Activated CD8-positive, alpha-beta T cell treated with anti-CD3 and anti-CD28 coated beads, Interleukin-2, amount 10 ng/mL, durations not matched to agents 7 days and 5 days (primary cell): Measurements from ENCODE around the gene OR2AG2. TPM values are rescaled to one million over a fixed set of nuclear protein-coding genes. Genes with fewer than 3 reads are reported as not detected.

Experiments used
- ATAC-seq: fragments of 150-1000 bp; cut with Tn5 transposase; one replicate; pipeline ENCODE4 v1.10.0; 2021; ENCODE audit warnings: moderate library complexity
- CTCF ChIA-PET: fragments of 350-600 bp; sonication (Branson Sonifier 250); formaldehyde crosslinking; loops from one replicate; lab custom pipeline; 2021; ENCODE audit warnings: antibody characterized with exemption; lab: Charles Lee
- POLR2A ChIA-PET: fragments of 350-600 bp; sonication (Branson Sonifier 250); formaldehyde crosslinking; loops from one replicate; lab custom pipeline; 2021; ENCODE audit warnings: antibody characterized with exemption; lab: Charles Lee
- DNase-seq: peaks from one replicate; pipeline ENCODE4 v3.0.0-alpha.2; 2020
- H3K27ac Mint-ChIP-seq: one replicate; pipeline ENCODE4 v1.8.0; 2021; ENCODE audit warnings: mild to moderate bottlenecking, mixed read lengths
- H3K27me3 Mint-ChIP-seq: one replicate; pipeline ENCODE4 v1.8.0; 2021; ENCODE audit warnings: low read depth, mixed read lengths
- H3K36me3 Mint-ChIP-seq: one replicate; pipeline ENCODE4 v1.8.0; 2021; ENCODE audit warnings: low read depth, mixed read lengths
- H3K4me1 Mint-ChIP-seq: one replicate; pipeline ENCODE4 v1.8.0; 2021; ENCODE audit warnings: low read depth, mixed read lengths
- H3K4me3 Mint-ChIP-seq: one replicate; pipeline ENCODE4 v1.8.0; 2021; ENCODE audit warnings: mild to moderate bottlenecking, mixed read lengths
- H3K9me3 Mint-ChIP-seq: one replicate; pipeline ENCODE4 v1.8.0; 2022; ENCODE audit warnings: mixed read lengths; ENCODE audit not compliant: insufficient read depth
- total RNA-seq, 2 experiments: library from RNA; stranded (reverse); gene quantifications; one replicate each; pipeline ENCODE4 v1.2.3, GENCODE V29; 2021

The OR2AG2 gene
- total RNA-seq, 2 experiments from 2014 or later: 0.08 to 0.23 TPM

DNA sequence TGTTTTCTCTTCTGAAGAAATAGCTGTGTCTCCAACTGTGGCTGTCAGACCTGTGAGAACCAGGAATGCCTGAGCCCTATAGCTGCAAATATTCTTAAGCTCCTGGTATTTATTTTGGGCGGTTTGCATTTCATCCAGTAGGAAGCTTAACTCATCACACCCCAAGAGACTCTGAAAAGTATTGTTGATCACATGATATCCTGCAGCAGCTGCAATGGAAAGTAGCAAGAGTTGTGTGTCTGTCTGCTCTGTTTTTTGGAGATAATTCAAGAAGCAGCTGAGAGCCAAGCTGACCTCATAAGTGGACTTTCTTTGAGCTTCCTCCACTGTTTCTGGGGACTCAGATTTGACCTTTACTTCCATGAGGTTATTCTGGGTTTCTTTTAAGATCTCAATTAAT, 52.2 kb downstream of the OR2AG2 start:
- ChIA-PET CTCF (interaction anchor here (1.1 to 2.3 kb wide), 3 partner anchors 8 to 15 kb away, joined by 3 to 7 read pairs (median 6); no protein-coding TSS in a partner anchor), POLR2A (interaction anchor here (0.6 kb wide), 1 partner anchor 545 kb away, joined by 3 read pairs; no protein-coding TSS in a partner anchor)
- DNase-seq (no peak), ATAC-seq (no peak)
- Mint-ChIP-seq H3K4me1 (peaks cover 37% of the 10 kb centered on the region), H3K27ac (no peak overlapping the region), H3K36me3 (peaks cover 93% of the 10 kb centered on the region), H3K27me3 (no peaks in the 10 kb centered on the region), H3K4me3 (no peak overlapping the region), H3K9me3 (peaks cover 30% of the 10 kb centered on the region)

DNA sequence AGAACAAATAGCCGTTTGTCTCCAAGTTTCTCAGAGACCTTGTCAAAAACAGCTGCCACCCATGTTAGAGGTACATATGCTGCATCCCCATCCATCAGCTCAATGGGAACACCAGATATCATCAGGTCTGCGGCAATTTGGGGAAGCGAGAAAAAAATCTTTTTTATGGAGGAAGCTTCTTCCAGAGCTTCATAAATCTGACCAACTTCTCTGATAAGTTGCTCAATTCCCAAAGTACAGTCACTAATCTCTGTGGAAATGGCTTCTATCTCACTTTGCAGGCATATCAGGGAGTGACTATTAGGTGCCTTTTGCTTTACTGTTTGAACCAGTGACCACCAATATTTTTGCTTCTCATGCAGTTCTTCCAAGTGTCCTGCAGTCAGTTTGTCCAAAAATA, 54.4 kb downstream of the OR2AG2 start:
- ChIA-PET POLR2A (no interaction called here), CTCF (interaction anchor here (1.6 to 3.7 kb wide), 4 partner anchors 11 to 39 kb away, joined by 5 to 17 read pairs (median 12); partner anchors contain the start of gene MRPL17)
- Mint-ChIP-seq H3K27ac (no peak overlapping the region), H3K9me3 (peaks cover 18% of the 10 kb centered on the region), H3K36me3 (peaks cover 76% of the 10 kb centered on the region), H3K4me1 (peaks cover 28% of the 10 kb centered on the region), H3K27me3 (no peaks in the 10 kb centered on the region), H3K4me3 (no peak overlapping the region)
- no peak for DNase-seq
- ATAC-seq: no peak

Other genes with a start within 250 kb of the OR2AG2 start
- 10 to 100 TPM; 28.6 to 29.8 TPM for gene RRP8, start 168.4 kb downstream of the OR2AG2 start, total RNA-seq
- gene ILK, start 168.2 kb downstream of the OR2AG2 start, total RNA-seq: 100 to 1,000 TPM; 195 to 197 TPM
- gene TAF10, start 159.8 kb downstream of the OR2AG2 start, total RNA-seq: 100 to 1,000 TPM; 140 to 156 TPM
- gene TPP1, start 152.6 kb downstream of the OR2AG2 start, total RNA-seq: 10 to 100 TPM; 74.1 to 78.9 TPM
- gene DCHS1, start 116.2 kb downstream of the OR2AG2 start, total RNA-seq: under 1 TPM; 0.23 to 0.29 TPM
- 10 to 100 TPM; 60.6 to 69.2 TPM for gene MRPL17, start 88.6 kb downstream of the OR2AG2 start, total RNA-seq
- not detected for gene OR2AG1, start 11.0 kb upstream of the OR2AG2 start, total RNA-seq
- under 1 TPM; 0.05 TPM for gene OR6A2, start 27.7 kb upstream of the OR2AG2 start, total RNA-seq
- gene OR10A5, start 73.7 kb upstream of the OR2AG2 start, total RNA-seq: not detected
- not detected for gene OR10A2, start 91.1 kb upstream of the OR2AG2 start, total RNA-seq
- gene OR10A4, start 104.6 kb upstream of the OR2AG2 start, total RNA-seq: not detected
- gene OR2D2, start 120.5 kb upstream of the OR2AG2 start, total RNA-seq: not detected
- gene OR2D3, start 149.0 kb upstream of the OR2AG2 start, total RNA-seq: not detected
- gene ZNF215, start 154.4 kb upstream of the OR2AG2 start, total RNA-seq: 1 to 10 TPM; 1.3 to 1.6 TPM
- not detected for gene ZNF214, start 248.4 kb upstream of the OR2AG2 start, total RNA-seq
- under 1 TPM; 0.08 to 0.13 TPM for gene NLRP14, start 248.5 kb upstream of the OR2AG2 start, total RNA-seq